Stimulated activated naive CD4-positive, alpha-beta T cell treated with Interleukin-2 at 50 U/mL for 16 hours (primary cell): ENCODE data around the gene C16orf74.

ENCODE experiments used
- DNase-seq: peaks from one replicate; lab custom pipeline; 2025; lab: John Stamatoyannopoulos, UW

The C16orf74 gene

GRCh38 chr16:85750827-85751697, at the start of gene C16orf74:
C16orf74 (minus strand) TSS chr16:85751096; CDS start chr16:85735217, 15,879 bp downstream.
- DNase-seq, result no peak

GRCh38 chr16:85800321-85800669, 49.4 kb upstream of the C16orf74 start:
- DNase-seq, result peak; percentile 60

GRCh38 chr16:85799497-85800320, 48.8 kb upstream of the C16orf74 start, which contains the start of the genes COX4I1 and EMC8:
COX4I1 (plus strand) TSS chr16:85799695; CDS start chr16:85801206, 1,511 bp downstream.
EMC8 (minus strand) TSS chr16:85799544; CDS start chr16:85799295, 249 bp downstream.
- DNase-seq, result peak; percentile 93

- peak; percentile 31 for DNase-seq
Measured at GRCh38 chr16:85798901-85799496, 48.1 kb upstream of the C16orf74 start.

- DNase-seq, result no peak
Measured at GRCh38 chr16:85798283-85798776, 47.4 kb upstream of the C16orf74 start.

GRCh38 chr16:85796599-85796998, 45.7 kb upstream of the C16orf74 start:
- DNase-seq, result no peak

GRCh38 chr16:85796152-85796551, 45.3 kb upstream of the C16orf74 start:
- no peak for DNase-seq

GRCh38 chr16:85794696-85795095, 43.8 kb upstream of the C16orf74 start:
- DNase-seq, result no peak

GRCh38 chr16:85793662-85794298, 42.9 kb upstream of the C16orf74 start:
- no peak for DNase-seq

GRCh38 chr16:85789773-85790172, 38.9 kb upstream of the C16orf74 start:
- DNase-seq, result no peak

GRCh38 chr16:85788819-85789218, 37.9 kb upstream of the C16orf74 start:
- no peak for DNase-seq

- no peak for DNase-seq
Measured at GRCh38 chr16:85785927-85786326, 35.0 kb upstream of the C16orf74 start.

- DNase-seq, result no peak
Measured at GRCh38 chr16:85784813-85785212, 33.9 kb upstream of the C16orf74 start.

- no peak for DNase-seq
Measured at GRCh38 chr16:85783441-85783840, 32.5 kb upstream of the C16orf74 start.

- no peak for DNase-seq
Measured at GRCh38 chr16:85782451-85782850, 31.6 kb upstream of the C16orf74 start.

GRCh38 chr16:85781695-85782370, 30.9 kb upstream of the C16orf74 start:
- DNase-seq, result no peak

GRCh38 chr16:85781156-85781555, 30.3 kb upstream of the C16orf74 start:
- DNase-seq, result no peak

- DNase-seq, result no peak
Measured at GRCh38 chr16:85780281-85780680, 29.4 kb upstream of the C16orf74 start.

- DNase-seq, result peak; percentile 17
Measured at GRCh38 chr16:85778873-85779272, 28.0 kb upstream of the C16orf74 start.

GRCh38 chr16:85777583-85778310, 26.9 kb upstream of the C16orf74 start:
- DNase-seq, result no peak
